Ovary (tissue), 9 donors: ENCODE results near the gene ANKRD60. TPM values are rescaled to one million over a fixed set of nuclear protein-coding genes. Genes with fewer than 3 reads are reported as not detected.

ENCODE experiments used
- DNase-seq, 5 donors: peaks; one replicate each; pipeline ENCODE4 v3.0.0-alpha.2; 2019 to 2020
- H3K27ac ChIP-seq, 2 donors: fragments of 200-600 bp; one replicate each; pipeline versions ENCODE4 v1.5.1 to v1.8.0; 2019 to 2022
- H3K27me3 ChIP-seq: fragments of 200-600 bp; one replicate; pipeline ENCODE4 v1.8.0; 2022
- H3K36me3 ChIP-seq: fragments of 200-600 bp; sonication (generic); one replicate; pipeline ENCODE4 v1.5.1; 2019
- H3K4me1 ChIP-seq: one replicate; pipeline ENCODE4 v1.8.1; 2013; ENCODE audit warnings: mild to moderate bottlenecking, moderate library complexity; ENCODE audit not compliant: insufficient read depth
- H3K4me3 ChIP-seq: fragments of 200-600 bp; sonication (generic); one replicate; pipeline ENCODE4 v1.5.1; 2017
- H3K9me3 ChIP-seq, 2 donors: fragments of 200-600 bp in 1 of 2; sonication (generic) in 1 of 2; one replicate each; pipeline versions ENCODE4 v1.5.1 to v1.8.1; 2013 to 2019; ENCODE audit warnings: mild to moderate bottlenecking in 1 of 2, moderate library complexity in 1 of 2
- EP300 ChIP-seq: sonication (generic); formaldehyde crosslinking; IDR thresholded peaks from one replicate; pipeline ENCODE4 v1.6.1; 2017; ENCODE audit warnings: antibody characterized with exemption
- POLR2A ChIP-seq: fragments of 450-650 bp; IDR thresholded peaks from one replicate; pipeline ENCODE4 v1.6.1; 2017; ENCODE audit warnings: antibody characterized with exemption, mild to moderate bottlenecking, moderate library complexity
- WGBS, 3 donors: extraction: QIAGEN DNeasy Blood & Tissue Kit in 1 of 3; methylation state at CpG; one replicate each; pipeline versions ENCODE4 v1.1.5 to v1.1.7; 2013 to 2017; 5-methylcytosine and 5-hydroxymethylcytosine counted together
- intact Hi-C, 4 donors: fragments of 100-400 bp; cut with DNase I; formaldehyde crosslinking; loops; one replicate each; pipeline versions ENCODE4 v1.11.0 to v1.15.1; 2022 to 2023
- polyA plus RNA-seq, 2 donors: library from polyadenylated mRNA; stranded (reverse); fragments of 200-250 nt in 1 of 2; fragments of 350-450 nt in 1 of 2; fragmentation: Illumina TruSeq in 1 of 2; extraction: RNeasy Lipid Tissue Mini Kit (QIAGEN cat#74804) in 1 of 2; gene quantifications; one replicate each; pipeline ENCODE4 v1.2.3, GENCODE V29; 2013 to 2014
- total RNA-seq, 7 donors: library from RNA; depleted of rRNA in 2 of 7; stranded (reverse); fragments of >200 nt in 2 of 7; fragmentation: NEBNext Ultra II Directional in 3 of 7; extraction: Animal tissue kit (Norgen Biotek cat#: 25700) in 3 of 7; gene quantifications; one replicate each; pipeline versions ENCODE4 v1.1.0 to v1.2.4, GENCODE V29; 2016 to 2023
- TF ChIP-seq, protein P1 (sequence below), 3 donors: fragments of 450-650 bp in 2 of 3; fragments of 200-600 bp in 1 of 3; IDR thresholded peaks; one replicate each; pipeline versions ENCODE4 v1.5.1 to v1.8.0; 2016 to 2022; ENCODE audit warnings: antibody characterized with exemption in 3 of 3, mild to moderate bottlenecking in 1 of 3
- donor health status: DM: no; HTN: no; CAD: no; lungs with moderate emphysema.
- donor health status: DM: no; HTN: no; CAD: no.
- donor health status: Bipolar disorder and iron deficiency.
- donor health status: DM: yes; HTN: yes; CAD: no.
- donor health status: DM: no; HTN: no; CAD: no.
- donor health status: DM: yes; HTN: yes; CAD: no.

ANKRD60 gene
- total and polyA plus RNA-seq, 9 donors, result not detected

DNA sequence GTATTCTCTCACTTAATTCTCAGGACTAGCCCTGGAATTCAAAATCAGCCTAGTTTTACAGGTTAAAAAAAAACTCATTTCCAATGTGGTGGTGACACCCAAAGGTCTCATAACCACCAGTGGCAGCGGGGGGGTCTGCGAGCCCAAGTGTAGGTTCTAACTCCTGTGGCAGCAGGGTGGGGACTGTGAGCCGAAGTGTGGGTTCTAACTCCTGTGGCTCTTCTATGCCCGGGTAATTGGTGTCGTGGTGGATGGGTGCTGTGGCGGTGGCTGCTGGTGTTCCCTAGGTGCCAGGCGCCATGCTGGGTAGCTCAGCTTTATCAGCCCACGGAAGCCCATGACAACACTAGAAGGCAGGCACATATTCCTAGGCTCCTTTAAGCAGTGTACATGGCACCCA, 4.9 kb upstream of the ANKRD60 start:
- Histone ChIP-seq H3K27me3 (no peaks in the 10 kb centered on the region), H3K27ac (no peak overlapping the region), H3K4me3 (no peak overlapping the region), H3K36me3 (no peaks in the 10 kb centered on the region), H3K9me3 (no peaks in the 10 kb centered on the region), H3K4me1 (no peaks in the 10 kb centered on the region)
- intact Hi-C loops, result loop anchor here in 2 of 4 donors (5.0 to 10.0 kb wide), 3 partner anchors 621 to 991 kb away; partner anchors contain the start of genes GNAS (in 1 of the 2) and GNAS-AS1 (in 1 of the 2)
- no peak for DNase-seq
- TF ChIP-seq POLR2A, result no peak
- TF ChIP-seq EP300, result no peak
- TF ChIP-seq, protein P1, sequence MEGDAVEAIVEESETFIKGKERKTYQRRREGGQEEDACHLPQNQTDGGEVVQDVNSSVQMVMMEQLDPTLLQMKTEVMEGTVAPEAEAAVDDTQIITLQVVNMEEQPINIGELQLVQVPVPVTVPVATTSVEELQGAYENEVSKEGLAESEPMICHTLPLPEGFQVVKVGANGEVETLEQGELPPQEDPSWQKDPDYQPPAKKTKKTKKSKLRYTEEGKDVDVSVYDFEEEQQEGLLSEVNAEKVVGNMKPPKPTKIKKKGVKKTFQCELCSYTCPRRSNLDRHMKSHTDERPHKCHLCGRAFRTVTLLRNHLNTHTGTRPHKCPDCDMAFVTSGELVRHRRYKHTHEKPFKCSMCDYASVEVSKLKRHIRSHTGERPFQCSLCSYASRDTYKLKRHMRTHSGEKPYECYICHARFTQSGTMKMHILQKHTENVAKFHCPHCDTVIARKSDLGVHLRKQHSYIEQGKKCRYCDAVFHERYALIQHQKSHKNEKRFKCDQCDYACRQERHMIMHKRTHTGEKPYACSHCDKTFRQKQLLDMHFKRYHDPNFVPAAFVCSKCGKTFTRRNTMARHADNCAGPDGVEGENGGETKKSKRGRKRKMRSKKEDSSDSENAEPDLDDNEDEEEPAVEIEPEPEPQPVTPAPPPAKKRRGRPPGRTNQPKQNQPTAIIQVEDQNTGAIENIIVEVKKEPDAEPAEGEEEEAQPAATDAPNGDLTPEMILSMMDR (IDR thresholded peaks at IDR 0.05), result no peak
- WGBS, 3 donors, result 92 to 98% (median 93%) methylated on average over 8 of the region's 8 CpGs

DNA sequence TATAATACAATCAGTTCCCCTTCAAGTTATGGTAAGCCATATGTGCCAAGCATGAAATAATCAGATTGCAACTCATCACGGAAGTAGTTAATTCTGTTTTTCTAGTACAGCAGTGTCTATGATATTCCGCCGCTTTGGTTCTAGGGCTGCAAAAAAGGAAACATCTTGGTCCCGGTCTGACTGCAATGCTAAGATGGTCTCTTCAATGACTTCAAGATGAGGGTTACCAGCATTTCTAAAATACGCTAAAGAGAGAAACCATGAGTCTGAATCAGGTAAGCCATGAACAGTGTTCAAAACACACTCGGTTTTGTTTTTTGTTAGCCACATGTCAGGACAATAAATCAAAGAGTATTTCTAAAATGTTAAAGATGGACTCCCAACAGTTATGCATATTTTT, 3.2 kb upstream of the ANKRD60 start:
- Histone ChIP-seq H3K27ac (no peak overlapping the region), H3K4me3 (no peak overlapping the region), H3K9me3 (no peaks in the 10 kb centered on the region), H3K36me3 (no peaks in the 10 kb centered on the region), H3K27me3 (no peaks in the 10 kb centered on the region), H3K4me1 (peaks cover 3% of the 10 kb centered on the region)
- TF ChIP-seq POLR2A, result no peak
- TF ChIP-seq EP300, result no peak
- TF ChIP-seq, protein P1 (IDR thresholded peaks at IDR 0.05), result no peak
- WGBS, 3 donors, result 47 to 55% (median 49%) methylated on average over 6 of the region's 6 CpGs
- DNase-seq, result no peak
- intact Hi-C loops, result loop anchor here in 2 of 4 donors (5.0 to 10.0 kb wide), 3 partner anchors 623 to 993 kb away; partner anchors contain the start of genes GNAS (in 1 of the 2) and GNAS-AS1 (in 1 of the 2)

DNA sequence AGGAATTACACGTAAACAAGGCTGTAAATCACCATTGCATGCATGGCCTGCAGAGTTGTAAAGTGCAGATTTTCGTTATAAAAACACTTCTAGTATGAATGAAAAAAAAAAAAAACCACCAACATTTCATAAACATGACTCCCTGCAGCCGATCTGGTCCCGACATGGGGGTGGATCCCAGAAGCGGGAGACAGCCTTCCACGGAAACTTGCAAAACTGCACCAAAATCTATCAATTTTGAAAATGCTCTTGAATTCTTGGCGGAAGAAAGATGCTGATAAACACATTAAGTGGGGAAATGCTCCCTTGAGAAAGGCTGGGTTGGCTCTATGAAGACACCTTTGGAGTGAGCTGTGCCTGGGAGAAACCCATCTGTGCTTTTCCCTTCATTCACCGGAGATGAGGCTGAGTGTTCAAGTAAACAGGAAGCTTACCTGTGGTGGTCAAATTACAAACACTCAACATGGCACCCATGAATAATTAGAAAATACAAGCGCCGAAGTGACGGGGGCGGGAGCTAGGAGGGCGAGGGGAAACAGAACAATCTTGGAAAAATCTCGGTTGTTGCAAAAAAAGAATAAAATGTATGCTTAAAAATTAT, 845 bp upstream of the ANKRD60 start:
- DNase-seq, result no peak
- WGBS, 3 donors, result 70 to 79% (median 78%) methylated on average over 14 of the region's 14 CpGs
- H3K36me3 ChIP-seq, result no peaks in the 10 kb centered on the region
- intact Hi-C loops, result no loop called here
- H3K27ac ChIP-seq, result no peak overlapping the region
- no peaks in the 10 kb centered on the region for H3K9me3 ChIP-seq
- H3K4me1 ChIP-seq, result peaks cover 3% of the 10 kb centered on the region
- no peak overlapping the region for H3K4me3 ChIP-seq
- TF ChIP-seq EP300 (no peak), POLR2A (no peak)
- TF ChIP-seq, protein P1 (IDR thresholded peaks at IDR 0.05), result no peak
- peaks cover 3% of the 10 kb centered on the region for H3K27me3 ChIP-seq

DNA sequence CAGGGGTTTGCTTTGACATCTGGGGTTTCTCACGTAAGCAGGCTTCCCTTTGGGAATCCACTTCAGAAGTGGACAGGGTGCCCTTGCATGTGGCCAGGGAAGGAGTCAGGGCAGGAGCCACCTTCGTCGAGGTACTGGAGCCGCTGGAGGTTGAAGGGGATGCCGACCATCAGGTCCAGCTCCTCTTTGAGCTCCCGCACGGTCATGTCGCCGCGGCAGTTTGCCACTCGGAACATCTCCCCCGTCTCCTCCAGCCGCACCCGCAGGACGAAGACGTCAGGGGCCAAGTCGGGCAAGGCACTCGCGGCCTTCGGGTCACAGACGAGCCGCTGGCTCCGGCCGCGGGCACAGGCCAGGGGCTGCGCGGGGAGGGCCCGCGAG, 360 bp downstream of the ANKRD60 start:
- Histone ChIP-seq H3K27me3 (peaks cover 3% of the 10 kb centered on the region), H3K36me3 (no peaks in the 10 kb centered on the region), H3K9me3 (no peaks in the 10 kb centered on the region), H3K4me1 (peaks cover 3% of the 10 kb centered on the region), H3K27ac (no peak overlapping the region), H3K4me3 (no peak overlapping the region)
- DNase-seq, result peak in 2 of 5 donors; percentile 52 to 53
- TF ChIP-seq EP300 (no peak), POLR2A (no peak)
- TF ChIP-seq, protein P1 (IDR thresholded peaks at IDR 0.05), result no peak
- WGBS, 3 donors, result 4 to 6% (median 4%) methylated on average over 20 to 29 of the region's 29 CpGs
- intact Hi-C loops, result no loop called here
